Activated CD4-positive, alpha-beta T cell treated with anti-CD3 and anti-CD28 coated beads, Interleukin-2, amount 10 ng/mL, durations not matched to agents 7 days and 5 days (primary cell): ENCODE results near the gene MED20. TPM values are rescaled to one million over a fixed set of nuclear protein-coding genes. Genes with fewer than 3 reads are reported as not detected.

Experiments
- CTCF ChIA-PET: fragments of 350-600 bp; sonication (Branson Sonifier 250); formaldehyde crosslinking; loops from one replicate; lab custom pipeline; 2021; ENCODE audit warnings: antibody characterized with exemption; lab: Charles Lee
- POLR2A ChIA-PET: fragments of 350-600 bp; sonication (Branson Sonifier 250); formaldehyde crosslinking; loops from one replicate; lab custom pipeline; 2021; ENCODE audit warnings: antibody characterized with exemption; lab: Charles Lee
- DNase-seq: peaks from one replicate; pipeline ENCODE4 v3.0.0-alpha.2; 2020
- H3K27ac Mint-ChIP-seq: one replicate; pipeline ENCODE4 v1.8.0; 2021; ENCODE audit warnings: mild to moderate bottlenecking, moderate library complexity, mixed read lengths
- H3K27me3 Mint-ChIP-seq: one replicate; pipeline ENCODE4 v1.8.0; 2021; ENCODE audit warnings: mixed read lengths
- H3K36me3 Mint-ChIP-seq: one replicate; pipeline ENCODE4 v1.8.0; 2021; ENCODE audit warnings: low read depth, mixed read lengths
- H3K4me1 Mint-ChIP-seq: one replicate; pipeline ENCODE4 v1.8.0; 2021; ENCODE audit warnings: mixed read lengths
- H3K4me3 Mint-ChIP-seq: one replicate; pipeline ENCODE4 v1.8.0; 2021; ENCODE audit warnings: mild to moderate bottlenecking, moderate library complexity, mixed read lengths
- H3K9me3 Mint-ChIP-seq: one replicate; pipeline ENCODE4 v1.8.0; 2021; ENCODE audit warnings: mixed read lengths
- total RNA-seq, 2 experiments: library from RNA; stranded (reverse); gene quantifications; one replicate each; pipeline ENCODE4 v1.2.3, GENCODE V29; 2021

The MED20 gene
- total RNA-seq, 2 experiments from 2014 or later = 18.6 to 22.7 TPM

DNA sequence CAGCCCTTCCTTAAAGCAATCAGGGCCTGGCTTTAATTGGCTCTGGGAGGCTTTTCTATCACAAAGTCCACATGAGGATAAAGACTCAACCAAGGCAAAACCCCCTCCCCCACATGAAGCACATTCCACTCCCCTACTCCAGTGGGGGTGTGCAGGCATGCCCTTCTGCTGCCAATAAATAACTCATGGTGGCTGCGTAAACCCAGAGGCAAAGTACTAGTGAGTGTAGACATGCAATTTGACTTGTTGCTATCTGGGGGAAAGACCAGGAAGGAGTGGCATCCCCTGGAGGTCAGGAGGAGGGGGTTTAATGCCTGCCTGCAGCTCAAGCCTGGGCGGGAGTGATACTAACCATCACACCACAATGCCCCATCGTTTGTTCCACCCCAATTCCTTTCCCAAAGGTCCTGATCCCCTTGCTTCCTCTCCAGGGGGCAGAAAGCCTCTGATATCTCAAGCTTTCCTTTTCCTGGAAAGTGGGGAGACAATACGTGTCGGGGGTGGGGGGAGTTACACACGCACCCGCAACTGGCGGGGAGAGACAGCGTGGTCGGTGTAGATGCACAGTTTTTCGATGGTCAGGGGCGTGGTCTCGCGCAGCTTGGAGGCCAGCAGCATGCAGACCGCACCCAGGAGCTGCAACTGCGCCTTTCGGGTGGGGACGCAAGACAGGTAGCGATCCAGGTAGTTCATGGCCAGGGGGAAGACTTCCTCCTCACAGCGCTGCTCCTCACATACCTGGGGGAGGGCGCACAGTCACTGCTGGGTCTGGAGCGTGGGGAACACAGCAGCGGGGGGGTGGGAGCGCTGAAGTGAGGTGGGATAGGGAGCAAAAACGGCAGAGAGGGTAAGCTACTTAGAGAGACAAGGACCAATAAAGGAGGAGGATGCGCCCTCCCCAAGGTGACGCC is 19.2 kb upstream of the MED20 start:
- CTCF ChIA-PET = interaction anchor here (0.7 to 25.3 kb wide), 11 partner anchors 9 to 153 kb away, joined by 3 to 412 read pairs (median 4); partner anchors contain the start of genes BYSL, MED20, TAF8 and TOMM6
- no peaks in the 10 kb centered on the region for H3K27me3 Mint-ChIP-seq
- peak overlapping the region; percentile 100 for H3K4me3 Mint-ChIP-seq
- peak; percentile 63 for DNase-seq
- H3K36me3 Mint-ChIP-seq = peaks cover 53% of the 10 kb centered on the region
- peaks cover 59% of the 10 kb centered on the region for H3K4me1 Mint-ChIP-seq
- peak overlapping the region; percentile 97 for H3K27ac Mint-ChIP-seq
- POLR2A ChIA-PET = interaction anchor here (0.6 to 6.0 kb wide), 7 partner anchors 8 to 105 kb away, joined by 3 to 54 read pairs (median 3); partner anchors contain the start of genes BYSL and MED20
- no peaks in the 10 kb centered on the region for H3K9me3 Mint-ChIP-seq

GRCh38 chr6:41939176-41939847 is 18.4 kb upstream of the MED20 start:
- POLR2A ChIA-PET = interaction anchor here (0.6 to 6.0 kb wide), 6 partner anchors 18 to 105 kb away, joined by 3 to 54 read pairs (median 3); partner anchors contain the start of genes BYSL and MED20
- H3K9me3 Mint-ChIP-seq = no peaks in the 10 kb centered on the region
- peak overlapping the region; percentile 100 for H3K4me3 Mint-ChIP-seq

GRCh38 chr6:41938590-41939175 is 17.7 kb upstream of the MED20 start:
- DNase-seq = no peak
- Mint-ChIP-seq H3K27ac (peak overlapping the region; percentile 97), H3K36me3 (peaks cover 63% of the 10 kb centered on the region), H3K27me3 (no peaks in the 10 kb centered on the region), H3K9me3 (no peaks in the 10 kb centered on the region), H3K4me1 (peaks cover 62% of the 10 kb centered on the region), H3K4me3 (peak overlapping the region; percentile 100)
- ChIA-PET POLR2A (interaction anchor here (0.5 to 6.0 kb wide), 6 partner anchors 10 to 106 kb away, joined by 3 to 54 read pairs (median 3); partner anchors contain the start of genes BYSL and MED20), CTCF (interaction anchor here (0.6 to 25.3 kb wide), 13 partner anchors 13 to 152 kb away, joined by 3 to 412 read pairs (median 5); partner anchors contain the start of genes BYSL, MED20, TAF8 and TOMM6)

More at GRCh38 chr6:41939176-41939847, 18.4 kb upstream of the MED20 start:
- H3K4me1 Mint-ChIP-seq = peaks cover 61% of the 10 kb centered on the region
- H3K27ac Mint-ChIP-seq = peak overlapping the region; percentile 97
- no peaks in the 10 kb centered on the region for H3K27me3 Mint-ChIP-seq
- DNase-seq = peak; percentile 44
- CTCF ChIA-PET = interaction anchor here (0.6 to 25.3 kb wide), 17 partner anchors 10 to 152 kb away, joined by 3 to 412 read pairs (median 4); partner anchors contain the start of genes BYSL, MED20, TAF8 and TOMM6
- H3K36me3 Mint-ChIP-seq = peaks cover 61% of the 10 kb centered on the region

- POLR2A ChIA-PET = interaction anchor here (0.6 to 6.0 kb wide), 6 partner anchors 11 to 869 kb away, joined by 3 to 54 read pairs (median 3); no protein-coding TSS in a partner anchor
Observed at GRCh38 chr6:41937861-41938574, 17.1 kb upstream of the MED20 start.

DNA sequence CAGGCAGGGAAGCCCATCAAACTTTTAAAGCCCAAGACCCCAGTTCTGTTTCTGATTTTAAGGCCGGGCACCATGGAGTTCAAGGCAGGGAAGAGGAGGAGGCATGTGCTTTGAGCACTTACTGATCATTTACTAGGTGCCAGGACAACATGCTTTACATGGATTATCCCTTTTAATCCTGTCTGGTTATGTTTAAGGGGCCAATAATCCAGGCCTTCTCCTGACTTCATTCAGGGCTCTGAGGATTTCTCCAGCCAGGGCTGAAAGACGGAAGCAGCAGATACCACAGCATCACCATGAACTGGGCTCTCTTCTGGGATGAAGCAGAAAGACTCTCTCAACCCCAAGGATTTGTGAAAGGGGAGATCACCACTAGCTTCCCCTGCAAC is 16.5 kb upstream of the MED20 start:
- DNase-seq = no peak
- Mint-ChIP-seq H3K9me3 (no peaks in the 10 kb centered on the region), H3K36me3 (peaks cover 70% of the 10 kb centered on the region), H3K27me3 (no peaks in the 10 kb centered on the region), H3K4me1 (peaks cover 61% of the 10 kb centered on the region), H3K27ac (peak overlapping the region; percentile 97), H3K4me3 (peak overlapping the region; percentile 100)
- CTCF ChIA-PET = interaction anchor here (1.4 to 25.3 kb wide), 6 partner anchors 12 to 151 kb away, joined by 4 to 412 read pairs (median 8); partner anchors contain the start of genes BYSL, MED20 and TAF8
- POLR2A ChIA-PET = interaction anchor here (0.6 to 6.0 kb wide), 4 partner anchors 79 to 870 kb away, joined by 3 to 54 read pairs (median 3); no protein-coding TSS in a partner anchor

More at GRCh38 chr6:41937861-41938574, 17.1 kb upstream of the MED20 start:
- peak overlapping the region; percentile 97 for H3K27ac Mint-ChIP-seq
- CTCF ChIA-PET = interaction anchor here (1.2 to 25.3 kb wide), 12 partner anchors 12 to 152 kb away, joined by 3 to 412 read pairs (median 6); partner anchors contain the start of genes BYSL, MED20, TAF8 and TOMM6
- peaks cover 64% of the 10 kb centered on the region for H3K36me3 Mint-ChIP-seq
- no peaks in the 10 kb centered on the region for H3K9me3 Mint-ChIP-seq
- peak; percentile 70 for DNase-seq
- peaks cover 62% of the 10 kb centered on the region for H3K4me1 Mint-ChIP-seq
- no peaks in the 10 kb centered on the region for H3K27me3 Mint-ChIP-seq
- H3K4me3 Mint-ChIP-seq = peak overlapping the region; percentile 100

DNA sequence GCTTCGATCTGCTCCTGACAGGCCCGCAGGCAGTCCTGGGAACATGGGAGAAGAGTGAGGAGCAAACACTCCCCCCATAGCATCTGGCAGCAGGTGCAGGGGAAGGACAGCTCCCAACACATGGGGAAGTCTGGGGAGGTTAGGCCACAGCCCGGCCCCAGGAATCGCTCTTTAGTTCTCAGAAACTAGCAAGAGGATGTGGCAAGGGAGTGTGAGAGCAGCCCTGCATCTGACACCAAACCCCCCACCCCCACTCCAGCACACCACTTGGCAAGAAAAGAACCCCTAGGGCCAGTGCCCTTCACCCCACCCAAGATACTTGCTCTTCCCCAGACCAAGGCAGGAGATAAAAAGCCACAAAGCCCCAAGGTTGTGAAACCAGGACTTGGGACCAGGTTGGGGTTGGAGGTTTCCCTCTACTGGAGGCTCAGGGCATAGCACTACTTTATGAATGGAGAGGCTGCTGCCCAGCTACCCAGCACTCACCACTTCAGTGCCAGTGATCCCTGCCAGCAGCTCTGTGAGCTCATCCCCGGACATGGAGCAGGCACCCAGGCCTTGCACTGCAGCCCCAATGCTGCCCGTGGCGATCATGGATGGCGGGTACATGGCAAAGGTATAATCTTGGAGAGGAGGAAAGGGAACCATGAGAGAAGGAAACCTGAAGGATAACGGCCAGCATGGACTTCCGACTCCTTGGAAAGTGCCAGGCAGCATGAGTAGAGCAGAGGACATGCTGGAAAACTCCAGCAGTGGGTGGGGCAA is 15.3 kb upstream of the MED20 start:
- POLR2A ChIA-PET = interaction anchor here (0.6 to 6.0 kb wide), 6 partner anchors 8 to 109 kb away, joined by 3 to 54 read pairs (median 4); partner anchors contain the start of genes BYSL and MED20

DNA sequence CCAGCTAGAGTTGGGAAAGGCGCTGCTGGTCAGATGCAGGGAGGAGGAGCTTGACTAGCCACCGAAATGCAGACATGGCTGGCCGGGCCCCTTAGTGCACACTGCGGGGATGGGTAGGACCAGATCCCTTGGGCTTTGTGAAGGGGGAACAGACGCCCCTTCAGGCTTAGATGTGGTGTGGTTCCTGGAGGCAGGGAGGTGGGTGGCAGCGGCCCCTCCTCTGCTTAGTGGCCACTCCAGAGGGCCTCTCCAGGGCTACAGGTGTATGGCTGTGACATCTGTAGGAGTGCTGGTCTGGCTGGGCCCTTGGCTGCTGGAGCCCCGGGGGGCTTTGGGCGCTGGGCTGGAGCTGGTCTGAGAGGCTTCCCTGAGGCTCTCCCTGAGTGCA is 14.7 kb upstream of the MED20 start:
- Mint-ChIP-seq H3K4me1 (peaks cover 63% of the 10 kb centered on the region), H3K27ac (peak overlapping the region; percentile 97), H3K36me3 (peaks cover 75% of the 10 kb centered on the region), H3K9me3 (no peaks in the 10 kb centered on the region), H3K27me3 (no peaks in the 10 kb centered on the region), H3K4me3 (peak overlapping the region; percentile 100)
- ChIA-PET POLR2A (interaction anchor here (0.6 to 6.0 kb wide), 6 partner anchors 9 to 110 kb away, joined by 3 to 54 read pairs (median 4); partner anchors contain the start of genes BYSL and MED20), CTCF (interaction anchor here (0.7 to 25.3 kb wide), 24 partner anchors 9 to 284 kb away, joined by 3 to 412 read pairs (median 5); partner anchors contain the start of genes BYSL, MED20, TAF8 and TOMM6)
- DNase-seq = no peak

More for the DNA sequence above, 15.3 kb upstream of the MED20 start:
- Mint-ChIP-seq H3K27ac (peak overlapping the region; percentile 97), H3K4me1 (peaks cover 63% of the 10 kb centered on the region), H3K27me3 (no peaks in the 10 kb centered on the region), H3K36me3 (peaks cover 80% of the 10 kb centered on the region), H3K9me3 (no peaks in the 10 kb centered on the region), H3K4me3 (peak overlapping the region; percentile 100)
- DNase-seq = peak; percentile 95
- CTCF ChIA-PET = interaction anchor here (0.6 to 25.3 kb wide), 28 partner anchors 8 to 285 kb away, joined by 3 to 412 read pairs (median 5); partner anchors contain the start of genes BYSL, MED20, TAF8 and TOMM6

DNA sequence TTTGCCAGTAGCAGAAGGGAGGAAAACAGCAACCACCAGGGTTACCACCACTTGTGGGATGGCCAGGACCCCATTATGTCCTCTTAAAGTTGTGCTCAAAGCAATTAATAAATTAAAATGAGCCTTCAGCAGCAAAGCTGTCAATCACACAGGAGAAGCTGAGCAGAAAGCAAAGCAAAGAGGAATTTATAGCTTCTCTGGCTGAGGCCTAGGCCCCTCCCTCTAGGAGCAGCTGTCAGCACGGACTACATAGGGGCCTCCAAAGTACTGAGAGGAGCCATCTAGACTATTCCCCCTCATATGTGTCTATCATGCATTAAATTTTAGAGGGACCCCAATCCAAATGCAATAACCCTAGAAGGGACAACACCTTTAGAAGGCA is 14.2 kb upstream of the MED20 start:
- peak overlapping the region; percentile 97 for H3K27ac Mint-ChIP-seq
- H3K27me3 Mint-ChIP-seq = no peaks in the 10 kb centered on the region
- no peaks in the 10 kb centered on the region for H3K9me3 Mint-ChIP-seq
- POLR2A ChIA-PET = interaction anchor here (1.2 to 6.0 kb wide), 2 partner anchors 105 to 108 kb away, joined by 8 to 54 read pairs; no protein-coding TSS in a partner anchor
- CTCF ChIA-PET = interaction anchor here (1.0 to 25.3 kb wide), 13 partner anchors 10 to 284 kb away, joined by 3 to 412 read pairs (median 5); partner anchors contain the start of genes BYSL, MED20 and TAF8
- no peak for DNase-seq
- H3K36me3 Mint-ChIP-seq = peaks cover 70% of the 10 kb centered on the region
- peaks cover 63% of the 10 kb centered on the region for H3K4me1 Mint-ChIP-seq
- H3K4me3 Mint-ChIP-seq = peak overlapping the region; percentile 100

GRCh38 chr6:41934278-41935192 is 13.6 kb upstream of the MED20 start:
- H3K27me3 Mint-ChIP-seq = no peaks in the 10 kb centered on the region
- CTCF ChIA-PET = interaction anchor here (1.2 to 25.3 kb wide), 8 partner anchors 9 to 147 kb away, joined by 3 to 412 read pairs (median 6); partner anchors contain the start of genes BYSL, MED20, TAF8 and TOMM6
- peaks cover 67% of the 10 kb centered on the region for H3K36me3 Mint-ChIP-seq
- peak overlapping the region; percentile 97 for H3K27ac Mint-ChIP-seq
- H3K9me3 Mint-ChIP-seq = no peaks in the 10 kb centered on the region
- POLR2A ChIA-PET = interaction anchor here (6.0 kb wide), 1 partner anchor 106 kb away, joined by 54 read pairs; no protein-coding TSS in a partner anchor
- H3K4me1 Mint-ChIP-seq = peaks cover 61% of the 10 kb centered on the region
- DNase-seq = no peak
- H3K4me3 Mint-ChIP-seq = peak overlapping the region; percentile 5
